ENCODE measurements around the gene DKKL1. TPM values are rescaled to one million over a fixed set of nuclear protein-coding genes. Genes with fewer than 3 reads are reported as not detected.

The DKKL1 gene
- polyA plus RNA-seq, 1 donor from 2014 or later = 2.8 TPM

- no peak overlapping the region for H2AFZ ChIP-seq (ENCODE audit: low read depth, low read length)
- H3K4me2 ChIP-seq (ENCODE audit: low read length) = peak overlapping the region; percentile 39
- peaks cover 77% of the 10 kb centered on the region for H3K27me3 ChIP-seq (ENCODE audit: insufficient read depth, low read depth, low read length)
These were observed 58.9 kb downstream of the DKKL1 start for GRCh38 chr19:49422407-49423070.

GRCh38 chr19:49423071-49423984, 59.7 kb downstream of the DKKL1 start, which contains the start of gene PTH2:
PTH2 (minus strand) TSS chr19:49423441; CDS start chr19:49423339, 102 bp downstream.
- Histone ChIP-seq H3K4me3 (ENCODE audit: low read length) (peak within 1 kb of the TSS; percentile 62), H3K4me2 (ENCODE audit: low read length) (peak within 1 kb of the TSS; percentile 39)

More at GRCh38 chr19:49422407-49423070, 58.9 kb downstream of the DKKL1 start:
- Histone ChIP-seq H3K4me3 (ENCODE audit: low read length) (peak overlapping the region; percentile 62), H3K27ac (ENCODE audit: low read length) (no peak overlapping the region), H3K9me3 (ENCODE audit: low read length) (no peaks in the 10 kb centered on the region), H3K9ac (ENCODE audit: low read length) (peak overlapping the region; percentile 42), H3F3A (ENCODE audit: insufficient read depth, low read length, poor library complexity, severe bottlenecking) (no peaks in the 10 kb centered on the region), H4K20me1 (ENCODE audit: insufficient read depth) (no peaks in the 10 kb centered on the region), H3K79me2 (replicated peaks; ENCODE audit: insufficient read depth, low read length) (no peaks in the 10 kb centered on the region), H3K36me3 (ENCODE audit: insufficient read depth, low read length) (no peaks in the 10 kb centered on the region), H3K9me2 (ENCODE audit: insufficient read depth, low read length) (no peaks in the 10 kb centered on the region)
- TF ChIP-seq RAD21 (conservative IDR thresholded peaks at IDR 0.05) = peak; percentile 29
- no peak for TF ChIP-seq MXI1 (conservative IDR thresholded peaks at IDR 0.05; ENCODE audit: poor library complexity, severe bottlenecking)
- TF ChIP-seq SMC3 (conservative IDR thresholded peaks at IDR 0.05; ENCODE audit: poor library complexity) = no peak
- no peak for TF ChIP-seq TAF1 (IDR thresholded peaks at IDR 0.05; ENCODE audit: low read depth)
- TF ChIP-seq EP300 (conservative IDR thresholded peaks at IDR 0.05; ENCODE audit: poor library complexity, severe bottlenecking) = no peak
- TF ChIP-seq CTCF (IDR thresholded peaks at IDR 0.05; ENCODE audit: poor library complexity, severe bottlenecking) = peak; percentile 76

More at GRCh38 chr19:49423071-49423984, 59.7 kb downstream of the DKKL1 start, which contains the start of gene PTH2:
- Histone ChIP-seq H3K9me2 (ENCODE audit: insufficient read depth, low read length) (no peaks in the 10 kb centered on the region), H4K20me1 (ENCODE audit: insufficient read depth) (no peaks in the 10 kb centered on the region), H3K9ac (ENCODE audit: low read length) (peak within 1 kb of the TSS; percentile 42), H3F3A (ENCODE audit: insufficient read depth, low read length, poor library complexity, severe bottlenecking) (no peaks in the 10 kb centered on the region), H3K36me3 (ENCODE audit: insufficient read depth, low read length) (no peaks in the 10 kb centered on the region), H3K27me3 (ENCODE audit: insufficient read depth, low read depth, low read length) (peaks cover 84% of the 10 kb centered on the region), H3K79me2 (replicated peaks; ENCODE audit: insufficient read depth, low read length) (no peaks in the 10 kb centered on the region), H3K27ac (ENCODE audit: low read length) (no peak within 1 kb of the TSS), H2AFZ (ENCODE audit: low read depth, low read length) (no peak within 1 kb of the TSS), H3K9me3 (ENCODE audit: low read length) (no peaks in the 10 kb centered on the region)
- TF ChIP-seq CTCF (IDR thresholded peaks at IDR 0.05; ENCODE audit: poor library complexity, severe bottlenecking) (no peak), EZH2 (IDR thresholded peaks at IDR 0.05; ENCODE audit: borderline replicate concordance, insufficient read depth, low read length, poor library complexity, severe bottlenecking) (peak; percentile 37)
